Measurements from ENCODE around the gene CPPED1. TPM values are rescaled to one million over a fixed set of nuclear protein-coding genes. Genes with fewer than 3 reads are reported as not detected.

Gene CPPED1
- total and polyA plus RNA-seq, 2 of the 4 experiments (the other 2 are of a cell fraction), result 5.1 to 6.5 TPM

- no peak overlapping the region for H4K5ac ChIP-seq (ENCODE audit: low read depth, low read length)
- H4K8ac ChIP-seq (ENCODE audit: low read depth in 2 of 2, low read length in 2 of 2), result no peak overlapping the region
- WGBS, 2 experiments (ENCODE audit: extremely low coverage in 2 of 2, insufficient read length in 1 of 2), result 94% methylated on average over 12 of the region's 31 CpGs; no CpG with 5 or more reads in 1 of the 2 experiments
- no peak overlapping the region for H3K14ac ChIP-seq (replicated peaks; ENCODE audit: low read depth, low read length)
- no peak overlapping the region for H4K91ac ChIP-seq (ENCODE audit: insufficient read depth, low read depth, low read length)
- no TSS peak for BruUV-seq (replicated peaks)
- no peaks in the 10 kb centered on the region; the same call in 1 of the 2 replicates for H3K9me3 ChIP-seq (ENCODE audit: control insufficient read depth, insufficient read depth, low read length)
- H3K27me3 ChIP-seq (ENCODE audit: control insufficient read depth, insufficient read depth, low read length), result no peaks in the 10 kb centered on the region
- no peak overlapping the region for H3K23ac ChIP-seq (ENCODE audit: low read depth, low read length)
- no peak overlapping the region for H2AK5ac ChIP-seq (ENCODE audit: low read depth, low read length)
- ChIA-PET POLR2A (ENCODE audit: unreplicated experiment) (no interaction called here), CTCF (no interaction called here)
- no peak overlapping the region for H3K18ac ChIP-seq (ENCODE audit: low read depth, low read length)
- no peak overlapping the region for H3K4me2 ChIP-seq (ENCODE audit: low read depth, low read length)
- no peaks in the 10 kb centered on the region for H3K9me1 ChIP-seq (ENCODE audit: insufficient read depth, low read length)
- H3K4ac ChIP-seq (ENCODE audit: low read depth, low read length), result no peak overlapping the region
- no peak overlapping the region for H3K9ac ChIP-seq (ENCODE audit: low read depth, low read length)
- H3K56ac ChIP-seq (ENCODE audit: extremely low read depth, insufficient read depth, low read length), result no peak overlapping the region
- no peak overlapping the region for H2BK5ac ChIP-seq (ENCODE audit: low read depth, low read length, poor library complexity, severe bottlenecking)
- dilution Hi-C loops (cut with HindIII; ENCODE audit: low sequenced_read_pairs, unreplicated experiment) (no loop called here), intact Hi-C loops (cut with micrococcal nuclease) (no loop called here), in situ Hi-C loops (cut with MboI; ENCODE audit: low sequenced_read_pairs) (no loop called here)
- H4K20me1 ChIP-seq (ENCODE audit: insufficient read depth, low read length), result no peaks in the 10 kb centered on the region
- no peak for DNase-seq
- no peak overlapping the region for H2AK9ac ChIP-seq (replicated peaks; ENCODE audit: low read depth, low read length, poor library complexity)
- no peaks in the 10 kb centered on the region for H3K4me1 ChIP-seq (ENCODE audit: control insufficient read depth, insufficient read depth, low read length)
- 0 out of 2 replicates have a peak, but pooled peaks cover 1% of the 10 kb centered on the region for H3K36me3 ChIP-seq (ENCODE audit: control insufficient read depth, insufficient read depth, low read length)
- no peak overlapping the region for H3K27ac ChIP-seq (ENCODE audit: insufficient read depth, low read length)
- H2BK120ac ChIP-seq (ENCODE audit: low read depth, low read length), result no peak overlapping the region
- H3K79me1 ChIP-seq (ENCODE audit: low read depth in 1 of 2, low read length in 2 of 2), result no peaks in the 10 kb centered on the region
- no peak overlapping the region for H2BK15ac ChIP-seq (ENCODE audit: low read depth, low read length)
- TF ChIP-seq CTCF (conservative IDR thresholded peaks at IDR 0.05; ENCODE audit: low read depth, low read length) (no peak), ELK1 (IDR thresholded peaks at IDR 0.05; ENCODE audit: borderline replicate concordance, low read depth, low read length) (no peak), CHD1 (IDR thresholded peaks at IDR 0.05; ENCODE audit: low read depth, low read length) (no peak), POLR2A (IDR thresholded peaks at IDR 0.05; ENCODE audit: low read depth, low read length) (no peak), SMC3 (IDR thresholded peaks at IDR 0.05; ENCODE audit: low read depth, low read length) (no peak), RCOR1 (IDR thresholded peaks at IDR 0.05; ENCODE audit: insufficient replicate concordance, low read length) (no peak), USF2 (IDR thresholded peaks at IDR 0.05; ENCODE audit: low read depth, low read length) (no peak), MAFK (IDR thresholded peaks at IDR 0.05; ENCODE audit: low read depth, low read length) (no peak), CEBPB (IDR thresholded peaks at IDR 0.05; ENCODE audit: low read depth, low read length) (no peak), MXI1 (IDR thresholded peaks at IDR 0.05; ENCODE audit: borderline replicate concordance, low read depth, low read length) (no peak), FOS (IDR thresholded peaks at IDR 0.05; ENCODE audit: low read depth, low read length) (no peak)
- H2BK20ac ChIP-seq (ENCODE audit: low read depth, low read length), result no peak overlapping the region
- H3K4me3 ChIP-seq (ENCODE audit: insufficient read depth, low read depth, low read length), result no peak overlapping the region
- no peak overlapping the region for H2AFZ ChIP-seq (replicated peaks; ENCODE audit: low read length, poor library complexity)
- ATAC-seq (ENCODE audit: low read depth), result no peak
Observed at GRCh38 chr16:12704492-12705111, 99.1 kb downstream of the CPPED1 start.

Measured in IMR-90 (cell line).